Retina (tissue), 1 donor: ENCODE measurements around the gene DIAPH3.
"Not testable (repeated sequence)": the region's sequence is repeated elsewhere in the genome, so short reads cannot be mapped to it uniquely, and the experiment has no call there.

ENCODE experiments used
- DNase-seq: peaks from one replicate; pipeline ENCODE4 v3.0.0-alpha.2; 2016

The DIAPH3 gene

GRCh38 chr13:60094385-60095088 is 69.2 kb downstream of the DIAPH3 start:
- no peak for DNase-seq

- DNase-seq, result no peak
These were observed 70.2 kb downstream of the DIAPH3 start for GRCh38 chr13:60093425-60094019.

- no peak for DNase-seq
These were observed 72.2 kb downstream of the DIAPH3 start for GRCh38 chr13:60091573-60091972.

- no peak for DNase-seq
These were observed 73.2 kb downstream of the DIAPH3 start for GRCh38 chr13:60090574-60090973.

GRCh38 chr13:60083780-60084179 is 79.9 kb downstream of the DIAPH3 start:
- not testable (repeated sequence) for DNase-seq

- no peak for DNase-seq
These were observed 82.9 kb downstream of the DIAPH3 start for GRCh38 chr13:60080850-60081249.

- no peak for DNase-seq
These were observed 85.5 kb downstream of the DIAPH3 start for GRCh38 chr13:60078226-60078625.

- DNase-seq, result no peak
These were observed 87.9 kb downstream of the DIAPH3 start for GRCh38 chr13:60075850-60076249.

GRCh38 chr13:60074397-60074796 is 89.3 kb downstream of the DIAPH3 start:
- no peak for DNase-seq

- no peak for DNase-seq
These were observed 97.5 kb downstream of the DIAPH3 start for GRCh38 chr13:60066226-60066625.

GRCh38 chr13:60062502-60062901 is 101.2 kb downstream of the DIAPH3 start:
- no peak for DNase-seq

- no peak for DNase-seq
These were observed 102.0 kb downstream of the DIAPH3 start for GRCh38 chr13:60061737-60062136.

- no peak for DNase-seq
These were observed 111.9 kb downstream of the DIAPH3 start for GRCh38 chr13:60051754-60052285.

GRCh38 chr13:60048353-60048752 is 115.4 kb downstream of the DIAPH3 start:
- DNase-seq, result not testable (repeated sequence)

GRCh38 chr13:60047918-60048317 is 115.8 kb downstream of the DIAPH3 start:
- DNase-seq, result no peak

GRCh38 chr13:60044321-60044720 is 119.4 kb downstream of the DIAPH3 start:
- DNase-seq, result no peak

- no peak for DNase-seq
These were observed 120.5 kb downstream of the DIAPH3 start for GRCh38 chr13:60043262-60043661.

GRCh38 chr13:60040668-60041067 is 123.1 kb downstream of the DIAPH3 start:
- DNase-seq, result not testable (repeated sequence)

GRCh38 chr13:60035874-60036273 is 127.9 kb downstream of the DIAPH3 start:
- no peak for DNase-seq

GRCh38 chr13:60032851-60033250 is 130.9 kb downstream of the DIAPH3 start:
- DNase-seq, result no peak

GRCh38 chr13:60028021-60028420 is 135.7 kb downstream of the DIAPH3 start:
- DNase-seq, result no peak

GRCh38 chr13:60026286-60026685 is 137.4 kb downstream of the DIAPH3 start:
- DNase-seq, result no peak

- no peak for DNase-seq
These were observed 143.4 kb downstream of the DIAPH3 start for GRCh38 chr13:60020288-60020687.
